Transverse colon (tissue), 4 donors: ENCODE data around the gene PNRC2. TPM values are rescaled to one million over a fixed set of nuclear protein-coding genes. Genes with fewer than 3 reads are reported as not detected.

Source experiments
- DNase-seq: peaks from one replicate; pipeline ENCODE4 v3.0.0-alpha.2; 2019
- H3K27ac ChIP-seq, 4 donors: fragments of 200-600 bp; sonication (generic); 2 replicates each; pipeline ENCODE4 v1.5.1; 2016 to 2018; ENCODE audit warnings: inconsistent platforms in 4 of 4
- H3K27me3 ChIP-seq: fragments of 200-600 bp; sonication (generic); 2 replicates; pipeline ENCODE4 v1.5.1; 2017; ENCODE audit warnings: inconsistent platforms
- H3K36me3 ChIP-seq, 4 donors: fragments of 200-600 bp; sonication (generic); 2 replicates each; pipeline ENCODE4 v1.5.1; 2017 to 2019; ENCODE audit warnings: inconsistent platforms in 4 of 4
- H3K4me1 ChIP-seq, 4 donors: fragments of 200-600 bp; sonication (generic); 2 replicates each; pipeline ENCODE4 v1.5.1; 2017 to 2020; ENCODE audit warnings: inconsistent platforms in 4 of 4
- H3K4me3 ChIP-seq, 4 donors: fragments of 200-600 bp; sonication (generic); 1 replicate in 1 of 4; 2 replicates in 3 of 4; pipeline versions ENCODE4 v1.5.1 to v1.6.1; 2017 to 2019; ENCODE audit warnings: inconsistent platforms in 4 of 4
- H3K9me3 ChIP-seq, 2 donors: fragments of 200-600 bp; sonication (generic); 2 replicates each; pipeline ENCODE4 v1.5.1; 2017 to 2019; ENCODE audit warnings: inconsistent platforms in 2 of 2
- EP300 ChIP-seq: sonication (generic); formaldehyde crosslinking; IDR thresholded peaks from one replicate; pipeline ENCODE4 v1.6.1; 2017; ENCODE audit warnings: antibody characterized with exemption, low read depth
- POLR2A ChIP-seq: fragments of 450-650 bp; IDR thresholded peaks from one replicate; pipeline ENCODE4 v1.6.1; 2016; ENCODE audit warnings: antibody characterized with exemption, mild to moderate bottlenecking, moderate library complexity
- POLR2AphosphoS5 ChIP-seq, 3 donors: sonication (generic); formaldehyde crosslinking; IDR thresholded peaks; one replicate each; pipeline ENCODE4 v1.6.1; 2016; ENCODE audit warnings: antibody characterized with exemption in 3 of 3
- WGBS, 2 donors: methylation state at CpG; one replicate each; pipeline ENCODE4 v1.1.5; 2018; ENCODE audit warnings: low coverage in 1 of 2; 5-methylcytosine and 5-hydroxymethylcytosine counted together
- in situ Hi-C, 4 donors: fragments of 200-750 bp; cut with MboI; loops; one replicate each; pipeline versions ENCODE4 v1.15.0 to v1.15.1; 2017; ENCODE audit warnings: low sequenced_read_pairs in 3 of 4, low pct_ligation_motif_present in 1 of 4, low pct_unique_long_range_greater_than_20kb in 1 of 4
- intact Hi-C: fragments of 100-400 bp; cut with DNase I; formaldehyde crosslinking; loops from one replicate; pipeline ENCODE4 v1.15.1; 2023; ENCODE audit warnings: low total_unique reads
- total RNA-seq, 4 donors: library from RNA; depleted of rRNA; stranded (reverse); fragments of >200 nt; gene quantifications; one replicate each; pipeline ENCODE4 v1.1.0, GENCODE V29; 2016
- TF ChIP-seq, protein P1 (sequence below), 5 experiments: fragments of 200-600 bp in 3 of 5; fragments of 450-650 bp in 2 of 5; sonication (generic) in 3 of 5; IDR thresholded peaks; 1 replicate in 2 of 5; 2 replicates in 3 of 5; pipeline ENCODE4 v1.5.1; 2016 to 2017; ENCODE audit warnings: antibody characterized with exemption in 5 of 5, inconsistent platforms in 3 of 5, mild to moderate bottlenecking in 2 of 5, moderate library complexity in 1 of 5

Gene PNRC2
- total RNA-seq, 4 donors from 2014 or later = 98.0 to 136 (median 111) TPM

DNA sequence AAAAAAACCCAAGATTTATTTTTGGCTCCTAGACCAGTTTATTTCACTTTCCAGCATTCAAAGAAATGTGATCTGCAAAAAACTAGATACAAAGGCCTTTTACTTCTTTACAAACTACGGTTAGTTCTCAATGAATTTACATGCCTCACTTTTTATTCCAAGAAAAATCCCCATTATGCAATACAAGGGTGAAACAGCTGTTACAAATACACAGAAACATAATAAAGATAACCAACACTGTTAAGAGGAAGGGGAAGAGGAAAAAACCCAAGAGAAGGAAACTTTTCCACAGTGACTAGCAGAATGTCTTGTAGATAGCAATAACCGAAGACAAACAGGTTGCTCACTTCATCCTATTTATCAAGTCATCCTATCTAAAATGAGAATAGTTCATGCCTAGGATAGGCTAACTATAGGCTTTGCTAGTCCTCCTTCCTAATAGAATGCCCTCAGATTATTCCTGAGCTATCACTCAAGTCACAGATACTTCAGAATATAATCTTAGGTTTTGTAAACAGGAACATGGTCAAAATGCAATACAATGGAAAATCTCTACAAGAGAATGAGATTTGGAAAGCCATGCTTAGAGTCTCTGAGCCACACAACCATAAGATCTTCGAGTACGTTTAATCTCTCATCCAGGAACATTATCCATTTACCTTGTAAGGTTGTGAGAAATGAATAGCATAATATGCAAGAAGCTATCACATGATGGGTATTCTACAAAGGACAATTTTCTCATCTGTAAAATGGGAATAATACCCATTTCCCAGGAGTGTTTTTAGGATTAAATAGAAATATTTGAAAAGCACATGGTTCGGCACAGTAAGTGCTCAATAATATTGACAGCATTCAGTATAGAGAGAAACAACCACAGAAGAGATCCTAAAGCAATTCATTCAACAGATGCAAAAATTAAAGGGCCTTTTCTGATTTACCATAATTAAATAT lies 5.4 kb downstream of the PNRC2 start:
- intact Hi-C loops (no loop called here), in situ Hi-C loops (no loop called here)
- 61 to 63% methylated on average over 5 of the region's 5 CpGs for WGBS, 2 donors
- DNase-seq = no peak
- peaks cover 11 to 38% (median 18%) of the 10 kb centered on the region in 4 donors for H3K4me1 ChIP-seq
- no peak overlapping the region for H3K4me3 ChIP-seq
- H3K9me3 ChIP-seq = no peaks in the 10 kb centered on the region
- peaks cover 0 to 16% (median 4%) of the 10 kb centered on the region in 4 donors for H3K36me3 ChIP-seq
- H3K27ac ChIP-seq = peak overlapping the region; percentile 57 to 79 (median 68)
- no peaks in the 10 kb centered on the region for H3K27me3 ChIP-seq
- no peak for TF ChIP-seq EP300
- TF ChIP-seq, protein P1, sequence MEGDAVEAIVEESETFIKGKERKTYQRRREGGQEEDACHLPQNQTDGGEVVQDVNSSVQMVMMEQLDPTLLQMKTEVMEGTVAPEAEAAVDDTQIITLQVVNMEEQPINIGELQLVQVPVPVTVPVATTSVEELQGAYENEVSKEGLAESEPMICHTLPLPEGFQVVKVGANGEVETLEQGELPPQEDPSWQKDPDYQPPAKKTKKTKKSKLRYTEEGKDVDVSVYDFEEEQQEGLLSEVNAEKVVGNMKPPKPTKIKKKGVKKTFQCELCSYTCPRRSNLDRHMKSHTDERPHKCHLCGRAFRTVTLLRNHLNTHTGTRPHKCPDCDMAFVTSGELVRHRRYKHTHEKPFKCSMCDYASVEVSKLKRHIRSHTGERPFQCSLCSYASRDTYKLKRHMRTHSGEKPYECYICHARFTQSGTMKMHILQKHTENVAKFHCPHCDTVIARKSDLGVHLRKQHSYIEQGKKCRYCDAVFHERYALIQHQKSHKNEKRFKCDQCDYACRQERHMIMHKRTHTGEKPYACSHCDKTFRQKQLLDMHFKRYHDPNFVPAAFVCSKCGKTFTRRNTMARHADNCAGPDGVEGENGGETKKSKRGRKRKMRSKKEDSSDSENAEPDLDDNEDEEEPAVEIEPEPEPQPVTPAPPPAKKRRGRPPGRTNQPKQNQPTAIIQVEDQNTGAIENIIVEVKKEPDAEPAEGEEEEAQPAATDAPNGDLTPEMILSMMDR (IDR thresholded peaks at IDR 0.05) = no peak
- TF ChIP-seq POLR2A = no peak
- TF ChIP-seq POLR2AphosphoS5 (IDR thresholded peaks at IDR 0.05) = no peak

DNA sequence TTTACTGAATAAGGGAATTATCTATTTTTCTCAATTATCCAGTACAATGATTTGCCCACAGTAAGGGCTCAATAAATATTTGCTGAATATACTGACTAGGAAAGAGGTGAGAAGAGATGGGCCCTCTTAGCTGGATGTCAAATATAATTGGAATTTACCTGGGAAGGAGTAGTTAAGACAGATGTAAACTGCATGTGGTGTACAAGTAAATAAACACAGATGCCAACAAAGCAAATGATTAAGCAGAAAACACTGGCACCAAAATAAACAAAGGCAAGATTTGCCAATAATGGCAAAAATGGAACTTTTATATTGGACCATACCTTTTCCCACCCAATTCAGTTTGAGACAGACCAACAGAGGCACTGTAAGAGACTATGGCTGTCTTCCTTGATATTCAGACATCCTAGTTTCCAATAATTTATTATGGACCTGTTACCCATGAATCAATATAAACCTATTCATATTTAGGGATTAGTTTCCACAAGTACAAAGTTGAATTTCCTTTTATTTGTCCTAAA lies 7.4 kb downstream of the PNRC2 start:
- H3K9me3 ChIP-seq = no peaks in the 10 kb centered on the region
- H3K27ac ChIP-seq = no peak overlapping the region
- intact Hi-C loops (no loop called here), in situ Hi-C loops (no loop called here)
- peaks cover 11 to 27% (median 15%) of the 10 kb centered on the region in 4 donors for H3K4me1 ChIP-seq
- no peak for DNase-seq
- H3K36me3 ChIP-seq = peaks cover 0 to 35% (median 14%) of the 10 kb centered on the region in 4 donors
- no peak for TF ChIP-seq POLR2A
- TF ChIP-seq, protein P1 (IDR thresholded peaks at IDR 0.05) = no peak
- H3K4me3 ChIP-seq = no peak overlapping the region
- no peaks in the 10 kb centered on the region for H3K27me3 ChIP-seq

DNA sequence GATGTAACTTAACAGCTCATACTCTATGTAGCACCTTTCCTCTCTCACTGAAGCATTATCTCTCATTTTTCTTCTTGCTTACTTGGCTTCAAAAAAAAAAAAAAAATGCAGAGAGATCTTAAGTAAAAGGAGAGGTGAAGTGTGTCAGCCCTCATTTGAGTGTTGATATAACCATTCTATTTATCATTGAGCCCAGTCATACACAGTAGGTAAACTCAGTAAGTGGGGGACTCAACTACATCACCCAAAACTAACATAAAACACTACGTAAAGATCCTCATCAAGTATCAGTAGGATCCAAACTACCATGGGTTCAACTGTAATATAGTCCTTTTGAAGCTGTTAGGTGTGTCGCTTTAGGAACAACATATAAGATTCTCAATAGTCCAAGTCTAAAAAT lies 8.2 kb downstream of the PNRC2 start:
- H3K27me3 ChIP-seq = no peaks in the 10 kb centered on the region
- no peak for TF ChIP-seq POLR2AphosphoS5 (IDR thresholded peaks at IDR 0.05)
- no peak for TF ChIP-seq POLR2A
- TF ChIP-seq, protein P1 (IDR thresholded peaks at IDR 0.05) = no peak
- TF ChIP-seq EP300 = no peak
- intact Hi-C loops = no loop called here
- H3K4me1 ChIP-seq = peaks cover 11 to 26% (median 15%) of the 10 kb centered on the region in 4 donors
- in situ Hi-C loops = no loop called here
- 68 to 100% methylated on average over 2 of the region's 2 CpGs for WGBS, 2 donors
- peaks cover 0 to 35% (median 14%) of the 10 kb centered on the region in 4 donors for H3K36me3 ChIP-seq
- no peak overlapping the region for H3K27ac ChIP-seq
- DNase-seq = no peak
- H3K4me3 ChIP-seq = no peak overlapping the region
- no peaks in the 10 kb centered on the region for H3K9me3 ChIP-seq

DNA sequence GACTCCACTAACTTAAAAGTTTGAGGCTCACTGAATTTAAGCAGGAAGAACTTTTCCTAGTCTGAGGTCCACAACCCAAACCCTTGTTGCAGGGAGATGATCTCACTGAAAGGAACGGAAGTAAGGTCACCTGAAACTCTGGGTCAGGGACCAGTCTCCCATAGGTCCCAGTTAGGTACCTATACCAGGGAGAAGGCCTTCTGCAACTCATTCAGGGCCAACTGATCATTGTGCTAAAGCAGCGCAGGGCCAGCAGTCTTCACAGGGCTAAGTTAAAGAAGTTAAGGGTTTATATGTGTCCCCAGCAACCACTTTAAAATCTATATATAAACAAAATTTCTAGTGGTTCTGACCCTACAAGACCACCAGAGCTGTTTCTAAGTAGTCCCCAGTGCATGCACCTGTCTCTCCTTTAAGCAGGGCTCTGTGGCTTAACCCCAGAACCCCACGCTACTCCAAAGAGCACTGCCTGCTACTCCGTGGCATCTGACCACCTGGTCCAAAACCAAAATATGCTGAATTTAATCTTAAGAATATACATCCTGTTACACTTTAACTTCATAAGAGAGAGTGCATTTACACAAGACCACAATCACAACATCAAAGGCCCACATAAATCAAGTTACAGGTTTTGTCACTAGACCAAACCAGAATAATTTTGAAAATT lies 17.7 kb downstream of the PNRC2 start:
- 36 to 53% methylated on average over 2 to 4 of the region's 4 CpGs for WGBS, 2 donors
- Histone ChIP-seq H3K4me1 (peaks cover 26 to 53% (median 35%) of the 10 kb centered on the region in 4 donors), H3K4me3 (no peak overlapping the region), H3K36me3 (peaks cover 0 to 8% (median 2%) of the 10 kb centered on the region in 4 donors), H3K9me3 (no peaks in the 10 kb centered on the region), H3K27me3 (no peaks in the 10 kb centered on the region), H3K27ac (peak overlapping the region; percentile 26 to 98 (median 62))
- TF ChIP-seq POLR2A (no peak), EP300 (no peak), POLR2AphosphoS5 (IDR thresholded peaks at IDR 0.05) (no peak)
- TF ChIP-seq, protein P1 (IDR thresholded peaks at IDR 0.05) = no peak
- DNase-seq = no peak
- intact Hi-C loops (no loop called here), in situ Hi-C loops (no loop called here)
